T-helper 2 cell (primary cell): Measurements from ENCODE around the gene TTC7B.

Source experiments
- DNase-seq, 5 experiments: peaks; one replicate each; pipeline versions ENCODE4 v3.0.0 to v3.0.0-alpha.2; 2012 to 2022

Gene TTC7B

DNA sequence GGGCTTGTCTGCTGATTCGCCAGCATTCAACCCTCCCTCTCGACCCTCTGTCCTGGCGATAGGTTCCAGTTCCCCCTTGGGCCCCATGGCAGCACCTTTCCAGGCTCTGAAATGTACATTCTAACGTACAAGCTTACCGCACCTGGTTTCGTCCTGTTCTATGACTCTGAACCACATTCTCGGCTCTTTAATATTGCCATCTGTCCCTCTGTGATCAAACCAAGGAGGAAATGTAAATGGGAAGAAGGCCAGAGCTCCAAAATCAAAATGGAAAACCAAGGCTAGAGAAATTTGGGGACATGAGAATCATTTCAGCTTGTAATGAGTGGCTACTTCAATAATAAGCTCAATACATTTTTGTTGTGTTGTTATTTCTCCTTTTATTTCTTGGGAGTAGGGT lies 117.2 kb downstream of the TTC7B start:
- no peak for DNase-seq

DNA sequence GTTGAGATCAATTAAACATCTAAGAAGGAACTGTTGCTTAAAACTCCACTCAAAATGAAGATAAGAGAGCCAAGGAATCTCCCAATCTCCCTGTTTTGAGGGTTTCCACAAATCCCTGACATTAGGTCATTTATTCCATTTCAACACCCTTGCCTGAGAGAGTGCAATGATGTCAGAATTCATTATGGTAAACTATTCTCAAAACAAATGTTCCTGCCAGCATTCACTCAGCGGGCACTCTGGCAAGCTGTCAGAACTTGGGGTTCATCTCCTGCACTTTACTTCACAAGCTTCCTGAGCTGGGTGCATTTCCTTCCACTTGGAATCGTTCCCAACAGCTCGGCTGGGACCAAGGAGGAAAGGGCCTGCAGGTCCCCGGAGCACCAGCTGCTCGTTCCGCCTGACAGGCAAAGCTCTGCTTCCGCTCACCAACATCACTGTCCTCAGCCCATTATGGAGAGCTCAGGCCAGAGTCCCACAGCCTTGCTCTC lies 117.8 kb downstream of the TTC7B start:
- DNase-seq, result no peak

DNA sequence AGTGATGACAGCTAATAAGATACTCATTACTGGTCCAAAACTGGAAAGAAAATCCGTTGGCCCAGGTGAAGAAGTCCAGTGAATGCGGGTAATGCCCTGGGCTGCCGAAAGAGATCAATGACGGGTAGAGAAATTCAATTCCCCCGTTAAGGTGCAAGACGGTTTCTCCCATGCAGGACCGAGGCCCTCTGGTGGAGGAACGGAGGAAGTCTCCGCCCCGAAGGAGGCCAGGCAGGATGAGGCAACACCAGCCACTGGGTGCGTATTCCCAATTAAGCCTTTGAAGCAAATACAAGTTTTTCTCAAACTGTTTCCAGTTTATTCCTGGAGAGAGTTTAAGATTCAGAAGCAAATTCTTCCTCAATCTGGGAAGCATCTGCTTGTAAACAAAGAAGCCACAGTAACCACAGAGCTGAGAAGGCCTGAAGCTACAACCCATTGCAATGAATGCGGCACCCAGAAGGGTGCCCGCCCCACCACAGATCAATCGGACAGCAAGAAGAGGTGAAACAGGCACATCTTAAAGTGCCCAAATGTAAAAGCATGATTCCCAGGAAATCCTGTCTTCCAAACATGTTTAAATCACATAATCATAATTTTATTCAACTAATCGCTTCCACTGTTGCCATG lies 118.5 kb downstream of the TTC7B start:
- peak; percentile 34 to 70 (median 55) for DNase-seq

- DNase-seq, result no peak
Measured at GRCh38 chr14:90697132-90697531, 119.1 kb downstream of the TTC7B start.

GRCh38 chr14:90696720-90697119 lies 119.5 kb downstream of the TTC7B start:
- no peak for DNase-seq

DNA sequence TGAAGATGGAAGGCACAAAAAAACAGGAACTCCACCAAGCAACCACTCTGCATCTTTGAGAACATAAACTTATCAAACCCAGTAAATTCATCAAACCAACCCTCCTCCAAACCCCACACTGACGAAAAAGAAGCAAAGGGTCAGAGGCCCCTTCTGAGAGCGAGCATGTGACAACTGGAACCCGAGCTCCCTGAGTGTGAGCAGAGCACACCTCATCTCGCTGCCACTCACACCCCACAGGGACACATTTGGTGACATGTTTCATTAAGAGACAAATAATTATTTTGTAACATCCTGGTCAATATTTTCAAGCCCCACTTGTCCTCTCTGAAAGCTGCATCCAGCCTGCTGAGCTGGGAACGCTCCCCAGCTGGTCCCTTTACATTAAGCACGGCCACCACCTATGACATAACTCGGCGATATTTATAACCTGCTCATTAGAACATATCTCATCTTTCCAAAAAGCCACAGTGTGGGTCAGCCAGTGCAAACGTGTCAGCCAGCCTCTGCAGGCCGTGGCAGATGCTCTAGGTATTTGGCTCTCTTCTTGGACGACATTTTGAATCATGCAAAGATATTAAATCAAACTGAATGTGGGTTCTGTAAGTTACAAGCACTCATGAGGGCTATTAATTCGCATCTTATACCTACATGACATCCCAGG lies 120.1 kb downstream of the TTC7B start:
- no peak for DNase-seq

GRCh38 chr14:90693413-90693812 lies 122.8 kb downstream of the TTC7B start:
- no peak for DNase-seq

DNA sequence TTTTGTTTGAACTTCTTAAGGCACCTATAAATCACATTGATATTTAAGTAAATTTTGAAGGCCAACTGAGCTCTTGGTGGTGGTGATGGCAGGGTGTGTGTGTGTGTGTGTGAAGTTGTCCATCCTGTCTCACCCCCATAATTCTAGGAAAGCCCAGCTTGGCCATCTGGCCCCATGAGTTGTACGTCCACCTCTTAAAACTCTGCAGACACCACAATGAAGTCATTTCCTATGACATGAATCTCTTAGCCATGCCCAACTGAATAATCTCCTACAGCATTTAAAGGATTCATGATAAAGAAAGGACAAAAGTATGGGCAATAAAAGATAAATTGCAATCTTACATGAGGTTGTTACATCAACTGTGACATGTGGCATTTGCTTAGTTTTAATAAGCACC lies 123.4 kb downstream of the TTC7B start:
- no peak for DNase-seq

DNA sequence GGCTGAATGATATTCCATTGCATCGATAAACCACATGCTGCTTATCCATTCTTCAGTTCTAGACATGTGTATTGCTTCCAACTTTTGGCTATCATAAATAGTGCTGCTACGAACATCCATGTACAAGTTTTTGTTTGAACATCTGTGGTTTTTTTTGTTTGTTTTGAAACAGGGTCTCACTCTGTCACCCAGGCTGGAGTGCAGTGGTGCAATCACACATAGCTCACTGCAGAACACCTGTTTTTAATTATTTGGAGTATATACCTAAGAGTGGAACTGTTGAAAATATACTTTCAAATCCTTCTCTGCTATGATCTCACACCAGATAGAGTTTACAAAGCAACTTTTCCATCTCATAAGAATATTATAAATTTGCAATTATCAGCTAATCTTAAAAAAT lies 124.2 kb downstream of the TTC7B start:
- no peak for DNase-seq

DNA sequence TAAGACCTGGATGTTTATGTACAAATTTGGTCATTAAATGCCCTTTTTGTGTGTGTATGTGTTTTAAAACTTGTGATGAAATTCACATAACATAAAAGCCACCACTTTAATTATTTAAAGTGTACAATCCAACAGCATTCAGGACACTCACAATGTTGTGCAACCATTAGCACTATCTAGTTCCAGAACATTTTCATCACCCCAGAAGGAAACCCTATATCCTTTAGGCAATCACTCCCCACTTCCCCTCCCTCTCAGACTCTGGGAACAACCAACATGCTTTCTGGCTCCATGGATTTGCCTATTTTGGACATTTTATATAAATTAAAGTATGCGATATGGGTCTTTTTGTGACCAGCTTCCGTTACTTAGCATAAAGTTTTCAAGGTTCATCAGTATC lies 124.6 kb downstream of the TTC7B start:
- no peak for DNase-seq

GRCh38 chr14:90687680-90688079 lies 128.6 kb downstream of the TTC7B start:
- no peak for DNase-seq

DNA sequence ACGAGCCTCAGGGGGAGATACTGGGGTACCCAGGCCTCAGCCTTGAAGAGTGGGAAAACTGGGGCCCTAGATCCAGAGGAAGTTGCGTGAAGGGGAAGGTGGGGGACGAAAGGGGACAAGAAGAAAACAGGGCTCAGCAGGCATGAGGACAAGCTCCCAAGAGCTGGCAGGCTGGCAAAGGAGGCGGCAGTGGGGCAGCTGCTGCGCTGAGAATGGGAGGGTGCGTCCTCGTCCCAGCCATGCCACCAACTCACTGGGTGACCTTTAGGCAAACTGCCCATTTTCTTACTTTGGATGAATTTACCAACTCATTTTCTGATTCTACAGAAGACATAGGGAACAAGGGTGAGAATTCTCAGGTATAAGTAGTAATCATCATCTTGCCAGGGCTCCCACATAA lies 133.6 kb downstream of the TTC7B start:
- DNase-seq, result no peak

- no peak for DNase-seq
Measured at GRCh38 chr14:90681929-90682328, 134.3 kb downstream of the TTC7B start.

GRCh38 chr14:90678846-90679362 lies 137.3 kb downstream of the TTC7B start:
- DNase-seq, result no peak

GRCh38 chr14:90678420-90678819 lies 137.8 kb downstream of the TTC7B start:
- DNase-seq, result no peak

GRCh38 chr14:90677484-90678050 lies 138.7 kb downstream of the TTC7B start:
- peak in 1 of 5 experiments; percentile 44 for DNase-seq

- no peak for DNase-seq
Measured at GRCh38 chr14:90676912-90677311, 139.3 kb downstream of the TTC7B start.

GRCh38 chr14:90676356-90676755 lies 139.9 kb downstream of the TTC7B start:
- no peak for DNase-seq

GRCh38 chr14:90675399-90675798 lies 140.8 kb downstream of the TTC7B start:
- no peak for DNase-seq

DNA sequence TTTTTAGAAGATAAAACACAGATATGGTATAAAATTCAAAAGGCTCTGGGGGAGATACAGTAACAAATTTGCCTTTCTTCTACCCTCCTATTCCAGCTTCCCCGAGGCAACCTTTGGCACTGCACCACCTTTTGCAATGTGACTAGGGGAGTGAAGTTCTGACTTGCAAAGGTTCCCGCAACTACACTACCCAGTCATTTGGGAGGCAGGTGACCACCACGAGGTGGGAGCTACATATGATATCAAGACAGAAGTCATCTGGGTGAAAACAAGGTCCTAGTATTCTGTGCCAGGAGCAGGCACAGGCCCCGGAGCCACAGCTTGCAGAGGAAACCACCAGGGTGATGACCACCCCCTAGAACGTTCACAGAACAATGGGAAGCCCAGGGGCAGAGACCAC lies 141.5 kb downstream of the TTC7B start:
- no peak for DNase-seq

DNA sequence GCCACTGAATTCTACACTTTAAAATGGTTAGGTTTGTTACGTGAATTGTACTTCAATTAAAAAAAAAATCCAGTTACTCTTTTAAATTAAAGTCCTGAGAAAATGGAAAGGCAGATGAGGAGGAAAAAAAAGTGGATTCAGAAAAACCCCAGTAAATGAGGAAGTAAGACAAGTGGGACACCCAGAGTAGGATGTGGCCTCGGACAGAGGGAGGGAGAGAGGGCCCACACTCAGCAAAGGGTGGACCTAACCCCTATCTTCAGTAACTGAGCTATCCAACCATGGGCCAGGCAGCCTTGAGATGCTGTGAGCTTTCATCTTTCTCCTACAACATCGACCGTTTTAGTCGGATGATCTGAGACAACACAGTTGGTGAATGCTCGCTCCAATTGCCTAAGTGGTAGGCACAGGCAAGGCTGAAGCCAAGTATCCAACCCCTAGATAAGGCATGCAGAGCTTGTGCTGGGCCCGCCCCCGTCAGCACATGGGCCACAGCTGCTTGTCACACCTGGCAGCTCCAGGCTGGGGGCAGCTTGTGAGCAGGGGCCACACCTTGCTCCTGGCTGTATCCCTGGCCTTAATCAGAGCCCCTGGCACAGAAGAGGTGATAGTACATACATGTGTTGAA lies 142.1 kb downstream of the TTC7B start:
- DNase-seq, result no peak

DNA sequence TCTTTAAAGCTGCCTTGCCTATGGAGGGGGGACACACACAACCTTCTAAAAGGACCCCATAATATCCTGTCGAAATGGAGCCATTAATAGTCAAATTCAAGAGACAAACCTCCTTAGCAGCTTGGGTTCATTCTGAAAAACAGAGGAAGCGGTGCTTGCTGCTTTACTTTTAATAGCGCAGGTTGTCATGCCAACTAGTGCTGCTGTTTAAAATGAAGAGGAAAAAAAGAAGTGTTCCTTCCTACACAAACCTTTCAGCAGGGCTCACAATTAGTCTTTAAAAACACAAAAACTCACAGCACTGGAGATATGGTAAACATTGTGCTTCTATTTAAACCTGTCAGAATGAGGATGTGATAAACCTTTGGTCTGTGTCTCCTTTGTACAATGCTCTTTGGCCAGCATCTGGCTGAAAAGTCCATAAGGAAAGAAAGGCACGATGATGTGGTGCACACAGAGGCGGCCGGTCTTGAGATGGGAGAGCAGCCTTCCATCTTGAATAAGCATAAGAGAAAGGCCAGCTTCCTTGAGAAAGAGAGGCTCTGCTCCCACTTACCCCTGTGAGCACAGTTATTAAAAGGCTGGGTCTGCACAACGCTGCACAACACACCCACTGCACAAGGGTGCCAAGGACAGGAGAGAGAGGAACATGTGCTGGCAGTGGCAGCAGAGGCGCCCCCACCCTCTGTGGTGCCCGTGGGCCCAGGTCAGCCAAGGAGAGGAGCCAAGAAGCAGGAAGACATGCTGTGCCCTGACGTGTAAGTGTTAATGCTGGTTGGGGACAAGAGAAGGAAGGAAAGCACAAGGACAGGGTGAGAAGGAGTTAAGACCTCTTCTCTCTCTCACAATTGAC lies 144.6 kb downstream of the TTC7B start:
- DNase-seq, result no peak

- DNase-seq, result no peak
Measured at GRCh38 chr14:90669731-90670130, 146.5 kb downstream of the TTC7B start.
